Right lobe of liver (tissue), 6 donors: ENCODE data around the gene TMEM220. TPM values are rescaled to one million over a fixed set of nuclear protein-coding genes. Genes with fewer than 3 reads are reported as not detected.

Experiments used
- ATAC-seq, 4 donors: fragments of 200-7000 bp; cut with Tn5 transposase; one replicate each; pipeline ENCODE4 v1.9.1; 2020; ENCODE audit warnings: mild to moderate bottlenecking in 4 of 4, moderate library complexity in 4 of 4
- DNase-seq, 3 donors: peaks; one replicate each; pipeline ENCODE4 v3.0.0-alpha.2; 2020
- H3K27ac ChIP-seq, 3 donors: fragments of 200-600 bp; one replicate each; pipeline ENCODE4 v1.8.0; 2022
- H3K27me3 ChIP-seq, 2 donors: fragments of 200-600 bp; one replicate each; pipeline ENCODE4 v1.8.0; 2022
- H3K36me3 ChIP-seq, 4 donors: fragments of 200-600 bp; sonication (generic) in 1 of 4; one replicate each; pipeline versions ENCODE4 v1.5.1 to v1.8.0; 2017 to 2022; ENCODE audit warnings: control low read depth in 1 of 4
- H3K4me1 ChIP-seq, 4 donors: fragments of 200-600 bp; sonication (generic) in 1 of 4; one replicate each; pipeline versions ENCODE4 v1.5.1 to v1.8.0; 2017 to 2022; ENCODE audit warnings: control low read depth in 1 of 4
- H3K4me3 ChIP-seq, 3 donors: fragments of 200-600 bp; one replicate each; pipeline ENCODE4 v1.8.0; 2022
- H3K9me3 ChIP-seq, 4 donors: fragments of 200-600 bp; sonication (generic) in 1 of 4; one replicate each; pipeline versions ENCODE4 v1.5.1 to v1.8.0; 2017 to 2022; ENCODE audit warnings: control low read depth in 1 of 4
- CTCF ChIP-seq, 4 donors: fragments of 200-600 bp in 3 of 4; fragments of 450-650 bp in 1 of 4; IDR thresholded peaks; one replicate each; pipeline versions ENCODE4 v1.5.1 to v1.8.0; 2016 to 2022; ENCODE audit warnings: antibody characterized with exemption in 4 of 4, mild to moderate bottlenecking in 2 of 4
- POLR2A ChIP-seq: fragments of 450-650 bp; IDR thresholded peaks from one replicate; pipeline ENCODE4 v1.6.1; 2017; ENCODE audit warnings: antibody characterized with exemption, mild to moderate bottlenecking
- WGBS: methylation state at CpG from one replicate; pipeline ENCODE4 v1.1.6; 2018; ENCODE audit warnings: low coverage, low lambda C conversion rate; ENCODE audit not compliant: insufficient coverage; ENCODE audit errors: missing lambda C conversion rate; 5-methylcytosine and 5-hydroxymethylcytosine counted together
- intact Hi-C, 2 donors: fragments of 100-400 bp; cut with DNase I; formaldehyde crosslinking; loops; one replicate each; pipeline versions ENCODE4 v1.11.2 to v1.14.1; 2022
- long read RNA-seq: library from polyadenylated mRNA; unstranded; transcript quantifications from one replicate; pipeline ENCODE4 v2.0.0, GENCODE V29; 2019
- total RNA-seq, 6 experiments: library from RNA; depleted of rRNA in 2 of 6; stranded (reverse); fragments of >200 nt in 2 of 6; fragmentation: NEBNext Ultra II Directional in 3 of 6; extraction: Animal tissue kit (Norgen Biotek cat#: 25700) in 3 of 6; gene quantifications; one replicate each; pipeline versions ENCODE4 v1.1.0 to v1.2.4, GENCODE V29; 2016 to 2023
- donor health status: DM: no; HTN: yes; CAD: no.
- donor health status: DM: no; HTN: no; CAD: no.
- donor health status: DM: no; HTN: no; CAD: no.
- donor health status: DM: no; HTN: yes; CAD: no.
- donor health status: DM: no; HTN: yes; CAD: no.

Gene TMEM220
- 10 to 100 TPM; 26.6 to 61.0 (median 43.2) TPM for total RNA-seq
- long read RNA-seq, transcript TMEM220-201 (6 exons, 3,106 nt): major isoform, 15 of 29 reads
- long read RNA-seq, partial matches to known transcripts: 0 of 29 reads
- long read RNA-seq, other reads (novel, unspliced or antisense): 12 of 29 reads

- Histone ChIP-seq H3K4me1 (peaks cover 0 to 32% (median 14%) of the 10 kb centered on the region in 4 donors), H3K27me3 (no peaks in the 10 kb centered on the region), H3K9me3 (no peaks in the 10 kb centered on the region), H3K36me3 (no peaks in the 10 kb centered on the region), H3K27ac (peak within 1 kb of the TSS; percentile 94 to 99 (median 99)), H3K4me3 (peak within 1 kb of the TSS; percentile 74 to 76 (median 75))
- WGBS: 3% methylated on average over 41 of the region's 79 CpGs
- intact Hi-C loops: loop anchor here in 1 of 2 donors (10.0 kb wide), 1 partner anchor 115 kb away; no protein-coding TSS in a partner anchor
- DNase-seq (peak; percentile 86 to 90 (median 90)), ATAC-seq (peak; percentile 83 to 93 (median 88))
- no peak for TF ChIP-seq CTCF (IDR thresholded peaks at IDR 0.05)
- peak; percentile 97 for TF ChIP-seq POLR2A
These were observed at the start of gene TMEM220 for GRCh38 chr17:10729334-10730193. Gene TMEM220 (minus strand): TSS chr17:10730023. CDS start chr17:10729851, 172 bp downstream.

DNA sequence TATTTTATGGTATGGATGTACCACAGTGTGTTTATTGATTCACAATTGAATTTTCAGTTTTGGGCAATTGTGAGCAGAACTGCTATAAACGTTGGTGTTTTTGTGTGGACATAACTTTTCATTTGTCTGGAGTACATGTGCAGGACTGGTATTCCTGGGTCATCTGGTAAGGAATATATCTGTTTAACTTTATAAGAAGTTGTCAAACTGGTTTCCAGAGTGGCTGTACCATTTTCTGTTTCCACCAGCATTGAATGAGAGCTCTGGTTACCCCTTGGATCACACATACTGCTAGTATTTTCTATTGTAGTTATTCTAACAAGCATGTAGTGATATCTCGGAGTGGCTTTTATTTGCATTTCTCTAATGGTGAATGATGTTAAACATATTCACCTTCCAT lies 49.8 kb upstream of the TMEM220 start:
- ATAC-seq (no peak), DNase-seq (no peak)
- Histone ChIP-seq H3K36me3 (no peaks in the 10 kb centered on the region), H3K4me1 (peaks cover 0 to 12% (median 0%) of the 10 kb centered on the region in 4 donors), H3K9me3 (no peaks in the 10 kb centered on the region), H3K27me3 (no peaks in the 10 kb centered on the region), H3K27ac (no peak overlapping the region), H3K4me3 (no peak overlapping the region)
- intact Hi-C loops: no loop called here
- TF ChIP-seq POLR2A: no peak
- TF ChIP-seq CTCF (IDR thresholded peaks at IDR 0.05): no peak
- WGBS: 69% methylated on average over 2 of the region's 2 CpGs

DNA sequence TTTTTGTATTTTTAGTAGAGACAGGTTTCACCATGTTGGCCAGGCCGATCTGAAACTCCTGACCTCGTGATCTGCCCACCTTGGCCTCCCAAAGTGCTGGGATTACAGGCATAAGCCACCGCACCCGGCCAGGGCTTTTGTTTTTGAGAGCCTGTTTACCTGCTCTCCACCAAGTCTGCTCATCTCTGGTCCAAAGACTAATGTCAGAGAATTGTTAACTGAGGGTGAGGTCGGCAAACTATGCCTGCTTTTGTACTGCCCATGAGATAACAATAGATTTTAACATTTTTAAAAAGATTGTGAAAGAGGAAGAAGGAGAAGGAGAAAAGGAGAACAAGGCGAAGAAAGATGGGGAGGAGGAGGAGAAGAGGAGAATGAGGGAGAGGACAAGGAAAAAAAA lies 48.1 kb upstream of the TMEM220 start:
- Histone ChIP-seq H3K4me3 (no peak overlapping the region), H3K36me3 (no peaks in the 10 kb centered on the region), H3K27me3 (no peaks in the 10 kb centered on the region), H3K4me1 (peaks cover 0 to 12% (median 0%) of the 10 kb centered on the region in 4 donors), H3K9me3 (no peaks in the 10 kb centered on the region), H3K27ac (no peak overlapping the region)
- no peak for DNase-seq
- peak in 1 of 4 donors; percentile 66 for ATAC-seq
- intact Hi-C loops: no loop called here
- TF ChIP-seq CTCF (IDR thresholded peaks at IDR 0.05) (no peak), POLR2A (no peak)
- 69% methylated on average over 4 of the region's 6 CpGs for WGBS

DNA sequence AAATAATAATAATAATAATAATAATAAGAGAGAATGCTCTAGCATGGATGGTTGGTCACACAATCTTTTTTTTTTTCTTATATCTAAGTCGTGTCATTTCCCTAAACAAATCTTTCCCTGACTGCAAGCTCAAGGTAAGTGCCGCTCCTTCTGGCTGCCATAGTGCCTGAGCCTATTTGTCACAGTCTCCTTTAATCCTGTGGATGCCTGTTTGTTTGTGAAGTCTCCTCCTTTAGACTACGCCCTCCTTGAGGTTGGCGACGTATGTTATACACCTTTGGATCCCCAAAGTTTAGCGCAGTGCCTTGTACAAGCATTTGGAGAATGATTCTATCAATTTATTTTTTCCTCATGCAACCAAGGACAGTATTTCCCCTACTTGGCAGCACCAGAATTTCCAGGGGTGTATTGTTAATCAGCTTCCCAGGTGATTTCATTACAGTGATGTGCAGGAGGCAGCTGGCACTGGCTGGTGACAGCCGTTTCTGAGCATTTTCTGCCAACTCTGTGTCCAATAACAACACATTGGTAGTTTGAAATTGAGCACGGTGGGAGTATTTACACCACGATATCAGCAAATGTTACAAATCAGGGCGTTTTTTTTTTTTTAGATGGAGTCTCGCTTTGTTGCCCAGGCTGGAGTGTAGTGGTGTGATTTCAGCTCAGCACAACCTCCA lies 47.4 kb upstream of the TMEM220 start:
- Histone ChIP-seq H3K4me1 (peaks cover 0 to 12% (median 0%) of the 10 kb centered on the region in 4 donors), H3K4me3 (no peak overlapping the region), H3K27ac (no peak overlapping the region), H3K27me3 (no peaks in the 10 kb centered on the region), H3K36me3 (no peaks in the 10 kb centered on the region), H3K9me3 (no peaks in the 10 kb centered on the region)
- ATAC-seq: peak in 1 of 4 donors; percentile 56
- intact Hi-C loops: no loop called here
- TF ChIP-seq CTCF (IDR thresholded peaks at IDR 0.05): no peak
- no peak for TF ChIP-seq POLR2A
- 79% methylated on average over 11 of the region's 11 CpGs for WGBS
- DNase-seq: no peak
